Keratinocyte (primary cell): ENCODE results near the gene MTMR2. TPM values are rescaled to one million over a fixed set of nuclear protein-coding genes. Genes with fewer than 3 reads are reported as not detected.

Experiments
- DNase-seq: peaks from one replicate; pipeline ENCODE4 v3.0.0-alpha.2; 2011; ENCODE audit warnings: low read depth, missing footprints, low spot score
- FAIRE-seq: peaks from 2 replicates; lab custom pipeline; 2011; peaks lifted over from hg19 to GRCh38; lab: Jason Lieb, UNC
- H2AFZ ChIP-seq: 2 replicates; pipeline ENCODE4 v1.6.0; 2012; ENCODE audit warnings: low read length, control low read depth, inconsistent platforms; ENCODE audit not compliant: control insufficient read depth
- H3K27ac ChIP-seq: 2 replicates; pipeline ENCODE4 v1.5.1; 2011; ENCODE audit warnings: low read length; ENCODE audit not compliant: control insufficient read depth, insufficient read depth
- H3K27me3 ChIP-seq: 3 replicates; pipeline ENCODE4 v1.6.0; 2011; ENCODE audit warnings: low read length; ENCODE audit not compliant: control insufficient read depth, insufficient read depth; ENCODE audit errors: extremely low read depth
- H3K36me3 ChIP-seq, 2 experiments: 2 replicates in 1 of 2; 3 replicates in 1 of 2; pipeline ENCODE4 v1.5.1; 2011; ENCODE audit warnings: low read length in 2 of 2, mild to moderate bottlenecking in 1 of 2; ENCODE audit not compliant: control insufficient read depth in 2 of 2, insufficient read depth in 2 of 2; ENCODE audit errors: extremely low read depth in 1 of 2
- H3K4me1 ChIP-seq: 3 replicates; pipeline ENCODE4 v1.5.1; 2011; ENCODE audit warnings: low read length; ENCODE audit not compliant: control insufficient read depth, insufficient read depth; ENCODE audit errors: extremely low read depth
- H3K4me2 ChIP-seq: 3 replicates; pipeline ENCODE4 v1.6.0; 2011; ENCODE audit warnings: low read depth, low read length; ENCODE audit not compliant: control insufficient read depth, insufficient read depth; ENCODE audit errors: extremely low read depth
- H3K4me3 ChIP-seq, 3 experiments: fragments of 200-600 bp in 1 of 3; sonication (generic) in 1 of 3; 2 replicates in 2 of 3; 3 replicates in 1 of 3; pipeline ENCODE4 v1.5.1; 2011 to 2016; ENCODE audit warnings: low read length in 3 of 3, mild to moderate bottlenecking in 3 of 3, control low read depth in 2 of 3, inconsistent platforms in 1 of 3, low read depth in 1 of 3, mixed read lengths in 1 of 3, mixed run types in 1 of 3, moderate library complexity in 1 of 3; ENCODE audit not compliant: control insufficient read depth in 2 of 3, insufficient read depth in 2 of 3; ENCODE audit errors: extremely low read depth in 1 of 3
- H3K79me2 ChIP-seq: 2 replicates; pipeline ENCODE4 v1.6.0; 2012; ENCODE audit warnings: low read length; ENCODE audit not compliant: control insufficient read depth, insufficient read depth
- H3K9ac ChIP-seq: 3 replicates; pipeline ENCODE4 v1.6.0; 2011; ENCODE audit warnings: low read length; ENCODE audit not compliant: control insufficient read depth, insufficient read depth; ENCODE audit errors: extremely low read depth
- H3K9me1 ChIP-seq: 3 replicates; pipeline ENCODE4 v1.6.0; 2011; ENCODE audit warnings: low read length; ENCODE audit not compliant: control insufficient read depth, insufficient read depth; ENCODE audit errors: extremely low read depth
- H3K9me3 ChIP-seq: 2 replicates; pipeline ENCODE4 v1.5.1; 2012; ENCODE audit warnings: low read depth, low read length; ENCODE audit not compliant: control insufficient read depth
- H4K20me1 ChIP-seq: 3 replicates; pipeline ENCODE4 v1.6.0; 2011; ENCODE audit warnings: low read length; ENCODE audit not compliant: control insufficient read depth, insufficient read depth; ENCODE audit errors: extremely low read depth
- EZH2 ChIP-seq: IDR thresholded peaks from one replicate; pipeline ENCODE4 v1.6.1; 2012; ENCODE audit warnings: inconsistent platforms, mild to moderate bottlenecking, low read length, moderate library complexity
- dilution Hi-C: fragments of 300-500 bp; cut with MboI; formaldehyde crosslinking; loops from one replicate; pipeline ENCODE4 v1.7.0; 2020; ENCODE audit warnings: low sequenced_read_pairs; ENCODE audit not compliant: extremely low pct_ligation_motif_present
- polyA minus RNA-seq, 3 experiments: library from RNA; depleted of rRNA, polyadenylated mRNA; stranded (reverse); fragments of >200 nt; gene quantifications; 1 replicate in 1 of 3; 2 replicates in 1 of 3; 3 replicates in 1 of 3; pipeline ENCODE4 v1.2.3, GENCODE V29; 2011
- polyA plus RNA-seq, 5 experiments: library from polyadenylated mRNA; depleted of rRNA in 3 of 5; stranded (reverse) in 3 of 5; stranded (forward) in 1 of 5; unstranded in 1 of 5; fragments of >200 nt; gene quantifications; 1 replicate in 1 of 5; 2 replicates in 3 of 5; 3 replicates in 1 of 5; pipeline versions ENCODE4 v1.2.1 to v1.2.3, GENCODE V29; 2011 to 2012; ENCODE audit warnings: missing spikeins in 2 of 5, low read depth in 1 of 5, low replicate concordance in 1 of 5
- TF ChIP-seq, protein P1 (sequence below), 3 experiments: IDR thresholded peaks in 1 of 3; conservative IDR thresholded peaks in 1 of 3; optimal IDR thresholded peaks in 1 of 3; 2 replicates in 2 of 3; 3 replicates in 1 of 3; pipeline versions ENCODE3 to v1.5.1; 2011; ENCODE audit warnings: low read length in 3 of 3, mild to moderate bottlenecking in 3 of 3, moderate library complexity in 2 of 3, control low read depth in 1 of 3, inconsistent platforms in 1 of 3; ENCODE audit not compliant: insufficient read depth in 2 of 3; ENCODE audit errors: extremely low read depth in 1 of 3

Gene MTMR2
- polyA plus RNA-seq (14.7 to 27.0 TPM (median 24.7 TPM) in 3 replicates), polyA minus RNA-seq (7.5 to 52.4 TPM (median 24.7 TPM) in 3 replicates)
- 11.3 TPM for polyA plus RNA-seq (2011; ENCODE audit: low read depth)
- polyA plus RNA-seq (2011; cell fraction: cytosol; rRNA removed), result 16.7 and 31.1 TPM in 2 replicates
- 13.5 and 14.6 TPM in 2 replicates for polyA plus RNA-seq (2011; cell fraction: nucleus; rRNA removed)
- 9.4 and 25.2 TPM in 2 replicates for polyA plus RNA-seq (2012; ENCODE audit: low replicate concordance)
- 63.7 TPM for polyA minus RNA-seq (2011; cell fraction: cytosol; rRNA and poly(A)+ RNA removed)
- 15.8 and 27.8 TPM in 2 replicates for polyA minus RNA-seq (2011; cell fraction: nucleus; rRNA and poly(A)+ RNA removed)

DNA sequence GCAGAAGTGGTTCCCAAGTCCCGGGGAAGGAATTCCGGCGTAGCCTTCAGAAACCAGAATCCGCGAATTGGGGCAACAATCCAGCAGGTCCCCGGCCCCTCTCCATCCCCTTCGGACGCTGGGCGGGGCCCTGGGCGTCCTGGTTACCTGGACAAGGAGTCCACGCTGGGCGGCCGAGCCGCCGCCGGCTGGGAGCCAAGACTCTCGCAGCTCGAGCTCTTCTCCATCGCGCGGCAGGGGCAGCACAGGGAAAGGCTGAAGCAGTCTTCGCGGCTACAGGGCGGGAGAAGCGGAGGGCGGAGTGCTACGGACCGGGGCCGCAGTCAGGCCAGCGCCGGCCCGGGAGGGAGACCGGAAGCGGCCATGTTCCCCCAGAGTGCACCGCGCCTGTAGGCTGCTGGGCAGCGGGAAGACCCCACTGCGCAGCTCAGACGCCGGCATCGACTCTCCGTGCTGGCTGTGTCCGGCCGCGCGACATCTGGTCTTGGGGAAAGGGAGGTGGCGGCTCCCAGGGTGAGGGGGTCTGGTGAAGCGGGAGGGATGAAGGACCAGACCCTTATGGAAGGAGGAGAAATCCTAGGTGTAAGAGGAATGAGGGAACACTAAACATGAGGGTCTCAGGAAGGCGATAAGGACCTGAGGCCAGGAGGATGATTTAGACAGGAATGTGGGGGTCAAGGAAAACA lies at the start of gene MTMR2:
TSS of gene MTMR2 (minus strand) at position 380 of the 686 bp plus-strand sequence. CDS start at position 227, 153 bp downstream.
- H3K9me3 ChIP-seq, result no peaks in the 10 kb centered on the region
- DNase-seq, result no peak
- H3K4me3 ChIP-seq, result peak within 1 kb of the TSS; percentile 97 to 99 (median 98)
- H3K4me2 ChIP-seq, result peak within 1 kb of the TSS; percentile 84
- no peaks in the 10 kb centered on the region for H3K27me3 ChIP-seq
- peak within 1 kb of the TSS; percentile 91 for H2AFZ ChIP-seq
- H3K9me1 ChIP-seq, result no peaks in the 10 kb centered on the region
- H3K79me2 ChIP-seq, result peaks cover 44% of the 10 kb centered on the region
- H3K9ac ChIP-seq, result peak within 1 kb of the TSS; percentile 97
- no peak for FAIRE-seq
- H3K4me1 ChIP-seq, result peaks cover 9% of the 10 kb centered on the region
- no peaks in the 10 kb centered on the region for H4K20me1 ChIP-seq
- dilution Hi-C loops, result no loop called here
- TF ChIP-seq, protein P1, sequence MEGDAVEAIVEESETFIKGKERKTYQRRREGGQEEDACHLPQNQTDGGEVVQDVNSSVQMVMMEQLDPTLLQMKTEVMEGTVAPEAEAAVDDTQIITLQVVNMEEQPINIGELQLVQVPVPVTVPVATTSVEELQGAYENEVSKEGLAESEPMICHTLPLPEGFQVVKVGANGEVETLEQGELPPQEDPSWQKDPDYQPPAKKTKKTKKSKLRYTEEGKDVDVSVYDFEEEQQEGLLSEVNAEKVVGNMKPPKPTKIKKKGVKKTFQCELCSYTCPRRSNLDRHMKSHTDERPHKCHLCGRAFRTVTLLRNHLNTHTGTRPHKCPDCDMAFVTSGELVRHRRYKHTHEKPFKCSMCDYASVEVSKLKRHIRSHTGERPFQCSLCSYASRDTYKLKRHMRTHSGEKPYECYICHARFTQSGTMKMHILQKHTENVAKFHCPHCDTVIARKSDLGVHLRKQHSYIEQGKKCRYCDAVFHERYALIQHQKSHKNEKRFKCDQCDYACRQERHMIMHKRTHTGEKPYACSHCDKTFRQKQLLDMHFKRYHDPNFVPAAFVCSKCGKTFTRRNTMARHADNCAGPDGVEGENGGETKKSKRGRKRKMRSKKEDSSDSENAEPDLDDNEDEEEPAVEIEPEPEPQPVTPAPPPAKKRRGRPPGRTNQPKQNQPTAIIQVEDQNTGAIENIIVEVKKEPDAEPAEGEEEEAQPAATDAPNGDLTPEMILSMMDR (optimal IDR thresholded peaks at IDR 0.05 in 1 of 3, IDR thresholded peaks at IDR 0.05 in 1 of 3, conservative IDR thresholded peaks at IDR 0.05 in 1 of 3; ENCODE audit: extremely low read depth in 1 of 3, insufficient read depth in 2 of 3, low read length in 3 of 3), result no peak
- TF ChIP-seq EZH2, result no peak
- H3K36me3 ChIP-seq, result no peaks in the 10 kb centered on the region
- H3K27ac ChIP-seq, result peak within 1 kb of the TSS; percentile 94

DNA sequence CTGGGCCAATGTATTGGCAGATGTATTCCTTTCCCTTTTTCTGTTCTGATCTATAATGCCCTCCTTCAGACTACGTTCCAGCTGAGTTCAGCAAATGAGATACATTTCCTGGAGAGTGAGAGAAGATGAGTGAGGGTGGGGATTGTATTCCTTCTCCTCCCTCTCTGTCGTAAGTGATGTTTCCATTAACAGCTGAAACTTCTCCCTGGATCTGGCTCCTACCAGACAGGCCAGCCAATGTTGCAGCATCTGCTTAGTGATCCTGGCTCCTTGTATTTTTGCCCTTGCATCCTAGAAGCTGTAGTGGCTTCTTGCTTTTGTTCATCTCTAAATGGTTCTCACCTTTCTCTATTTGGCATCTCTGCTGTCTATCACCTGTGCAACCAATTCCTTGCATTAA lies 48.2 kb upstream of the MTMR2 start:
- no peak overlapping the region for H2AFZ ChIP-seq
- DNase-seq (no peak), FAIRE-seq (no peak)
- H3K27ac ChIP-seq, result no peak overlapping the region
- no peaks in the 10 kb centered on the region for H4K20me1 ChIP-seq
- H3K9ac ChIP-seq, result no peak overlapping the region
- dilution Hi-C loops, result no loop called here
- no peaks in the 10 kb centered on the region for H3K9me1 ChIP-seq
- no peak overlapping the region for H3K4me3 ChIP-seq
- no peaks in the 10 kb centered on the region for H3K79me2 ChIP-seq
- no peaks in the 10 kb centered on the region for H3K9me3 ChIP-seq
- no peak overlapping the region for H3K4me2 ChIP-seq
- H3K27me3 ChIP-seq, result no peaks in the 10 kb centered on the region
- H3K36me3 ChIP-seq, result no peaks in the 10 kb centered on the region
- no peaks in the 10 kb centered on the region for H3K4me1 ChIP-seq
- TF ChIP-seq, protein P1 (optimal IDR thresholded peaks at IDR 0.05 in 1 of 3, IDR thresholded peaks at IDR 0.05 in 1 of 3, conservative IDR thresholded peaks at IDR 0.05 in 1 of 3; ENCODE audit: extremely low read depth in 1 of 3, insufficient read depth in 2 of 3, low read length in 3 of 3), result no peak
- TF ChIP-seq EZH2, result no peak
